Measurements from ENCODE around the gene IGFALS.
A peak's percentile ranks its signal among the peaks of the same experiment; 100 is the strongest.

The IGFALS gene

DNA sequence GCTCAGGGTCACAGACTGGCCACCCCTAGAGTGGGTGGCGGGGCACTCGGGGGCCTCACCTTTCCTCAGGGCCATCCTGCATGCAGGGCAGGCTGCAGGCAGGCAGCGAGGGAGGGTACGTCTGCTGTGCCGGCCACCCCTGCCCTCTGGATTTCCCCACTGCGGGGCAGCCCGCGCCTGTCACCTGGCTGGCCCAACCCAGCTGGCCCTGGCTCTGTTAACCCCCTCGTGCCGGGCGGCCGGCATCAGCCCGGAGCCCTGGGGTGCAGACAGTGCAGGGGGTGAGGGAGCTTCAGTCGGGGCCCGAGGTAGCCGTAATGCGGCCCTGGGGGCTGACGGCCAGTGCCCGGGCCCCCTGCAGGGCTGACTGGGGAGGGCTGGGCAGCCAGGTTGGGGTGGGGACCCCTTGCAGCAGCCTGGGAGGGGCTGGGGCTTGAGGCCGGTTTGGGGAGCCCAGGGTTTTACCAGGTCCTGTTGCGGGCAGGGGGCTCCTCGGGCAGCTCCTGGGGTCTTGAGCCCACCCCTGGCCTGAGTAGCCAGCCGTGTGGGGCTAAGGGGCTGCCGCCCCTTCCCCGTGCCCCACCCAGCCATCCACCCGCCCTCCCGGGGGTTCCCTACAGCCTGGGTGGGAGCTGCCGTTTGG lies at the start of gene IGFALS:
IGFALS (minus strand) TSS at position 128 of the 643 bp plus-strand sequence; CDS start at position 75, 53 bp downstream.
- Mint-ChIP-seq H3K36me3 (ENCODE audit: low read depth) (peaks cover 11% of the 10 kb centered on the region), H3K4me1 (no peaks in the 10 kb centered on the region), H3K27ac (peak within 1 kb of the TSS in 1 of 3 experiments; percentile 23), H3K4me3 (no peak within 1 kb of the TSS), H3K27me3 (ENCODE audit: low read depth) (no peaks in the 10 kb centered on the region), H3K9me3 (peaks cover 6% of the 10 kb centered on the region)
- TF ChIP-seq, protein P1, sequence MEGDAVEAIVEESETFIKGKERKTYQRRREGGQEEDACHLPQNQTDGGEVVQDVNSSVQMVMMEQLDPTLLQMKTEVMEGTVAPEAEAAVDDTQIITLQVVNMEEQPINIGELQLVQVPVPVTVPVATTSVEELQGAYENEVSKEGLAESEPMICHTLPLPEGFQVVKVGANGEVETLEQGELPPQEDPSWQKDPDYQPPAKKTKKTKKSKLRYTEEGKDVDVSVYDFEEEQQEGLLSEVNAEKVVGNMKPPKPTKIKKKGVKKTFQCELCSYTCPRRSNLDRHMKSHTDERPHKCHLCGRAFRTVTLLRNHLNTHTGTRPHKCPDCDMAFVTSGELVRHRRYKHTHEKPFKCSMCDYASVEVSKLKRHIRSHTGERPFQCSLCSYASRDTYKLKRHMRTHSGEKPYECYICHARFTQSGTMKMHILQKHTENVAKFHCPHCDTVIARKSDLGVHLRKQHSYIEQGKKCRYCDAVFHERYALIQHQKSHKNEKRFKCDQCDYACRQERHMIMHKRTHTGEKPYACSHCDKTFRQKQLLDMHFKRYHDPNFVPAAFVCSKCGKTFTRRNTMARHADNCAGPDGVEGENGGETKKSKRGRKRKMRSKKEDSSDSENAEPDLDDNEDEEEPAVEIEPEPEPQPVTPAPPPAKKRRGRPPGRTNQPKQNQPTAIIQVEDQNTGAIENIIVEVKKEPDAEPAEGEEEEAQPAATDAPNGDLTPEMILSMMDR (IDR thresholded peaks at IDR 0.05; ENCODE audit: unreplicated experiment in 3 of 3): no peak

DNA sequence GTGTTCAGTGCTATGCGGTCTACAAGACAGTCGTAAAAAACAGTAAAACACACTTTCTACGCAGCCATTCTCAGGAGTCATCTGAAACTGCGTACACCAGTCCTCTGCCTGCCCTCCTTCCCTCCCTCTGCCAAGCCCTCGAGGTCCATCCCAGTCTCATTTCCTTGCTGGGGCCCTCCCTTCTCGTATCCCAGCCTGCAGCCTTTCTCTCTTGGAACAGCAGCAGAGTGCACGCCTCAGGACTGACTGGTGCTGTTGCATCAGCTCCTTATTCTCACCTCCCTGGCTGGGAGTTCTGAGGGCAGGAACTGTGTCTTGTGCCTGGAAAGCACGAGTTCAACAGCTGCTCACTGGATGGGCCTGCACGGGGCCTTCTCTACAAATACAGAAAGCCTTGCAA lies 46.0 kb upstream of the IGFALS start:
- Mint-ChIP-seq H3K4me3 (no peak overlapping the region), H3K36me3 (ENCODE audit: low read depth) (no peaks in the 10 kb centered on the region), H3K27me3 (ENCODE audit: low read depth) (no peaks in the 10 kb centered on the region), H3K4me1 (no peaks in the 10 kb centered on the region), H3K27ac (no peak overlapping the region), H3K9me3 (no peaks in the 10 kb centered on the region)
- TF ChIP-seq, protein P1 (IDR thresholded peaks at IDR 0.05; ENCODE audit: unreplicated experiment in 3 of 3): no peak

DNA sequence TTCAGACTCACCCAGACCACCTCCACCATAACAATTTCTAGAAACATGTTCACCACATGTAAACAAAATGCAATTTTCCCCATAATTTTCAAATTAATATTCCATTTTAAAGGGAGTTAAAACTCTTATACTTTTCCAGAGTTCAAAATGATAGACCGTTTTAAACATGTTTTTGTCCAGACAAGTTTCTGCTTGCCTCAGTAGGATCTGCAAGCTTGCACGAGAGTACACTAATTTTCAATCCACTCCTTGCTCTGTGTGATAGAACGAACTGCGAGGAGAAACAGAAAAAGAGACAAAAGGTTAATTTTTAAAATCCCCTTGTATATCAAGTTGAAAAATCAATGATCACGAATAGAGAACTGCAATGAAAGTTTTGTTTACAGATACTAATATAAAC lies 40.6 kb upstream of the IGFALS start:
- TF ChIP-seq, protein P1 (IDR thresholded peaks at IDR 0.05; ENCODE audit: unreplicated experiment in 3 of 3): no peak
- H3K27ac Mint-ChIP-seq: no peak overlapping the region

DNA sequence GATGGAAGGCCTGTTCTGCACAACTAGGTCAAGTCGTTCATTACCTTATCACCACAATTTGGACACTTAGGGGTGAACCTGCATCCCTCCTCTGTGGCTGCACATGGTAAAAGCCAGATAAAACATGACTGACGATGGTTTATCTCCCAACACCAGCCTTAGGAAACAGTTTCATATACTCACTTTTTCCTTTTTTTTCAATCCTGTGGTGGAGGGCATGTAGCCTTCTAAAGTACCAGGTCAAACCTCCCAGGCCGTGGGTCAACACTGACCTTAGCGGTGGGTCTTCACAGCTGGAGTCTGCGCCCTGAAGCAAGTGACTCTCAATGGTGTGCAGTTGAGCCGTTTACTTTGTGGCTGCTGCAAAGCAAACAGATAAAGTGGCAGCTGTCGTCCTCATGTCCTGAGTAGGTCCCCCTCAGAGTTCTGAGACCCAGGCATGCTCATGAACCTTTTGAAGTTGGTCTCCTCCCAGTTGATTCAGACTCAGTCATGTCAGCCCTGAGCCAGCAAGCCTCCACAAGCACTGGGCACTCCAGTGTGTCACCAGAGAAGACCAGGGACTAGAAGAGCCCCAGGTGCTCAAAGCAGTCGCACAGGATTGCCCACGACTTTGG lies 39.4 kb upstream of the IGFALS start:
- Mint-ChIP-seq H3K9me3 (no peaks in the 10 kb centered on the region), H3K27ac (no peak overlapping the region), H3K4me3 (peak overlapping the region in 1 of 3 experiments; percentile 22), H3K4me1 (peaks cover 9% of the 10 kb centered on the region), H3K27me3 (ENCODE audit: low read depth) (no peaks in the 10 kb centered on the region), H3K36me3 (ENCODE audit: low read depth) (peaks cover 15% of the 10 kb centered on the region)
- TF ChIP-seq, protein P1 (IDR thresholded peaks at IDR 0.05; ENCODE audit: unreplicated experiment in 3 of 3): no peak

More for the DNA sequence above, 40.6 kb upstream of the IGFALS start:
- Mint-ChIP-seq H3K36me3 (ENCODE audit: low read depth) (peaks cover 13% of the 10 kb centered on the region), H3K9me3 (no peaks in the 10 kb centered on the region), H3K4me3 (no peak overlapping the region), H3K27me3 (ENCODE audit: low read depth) (no peaks in the 10 kb centered on the region), H3K4me1 (peaks cover 3% of the 10 kb centered on the region)

DNA sequence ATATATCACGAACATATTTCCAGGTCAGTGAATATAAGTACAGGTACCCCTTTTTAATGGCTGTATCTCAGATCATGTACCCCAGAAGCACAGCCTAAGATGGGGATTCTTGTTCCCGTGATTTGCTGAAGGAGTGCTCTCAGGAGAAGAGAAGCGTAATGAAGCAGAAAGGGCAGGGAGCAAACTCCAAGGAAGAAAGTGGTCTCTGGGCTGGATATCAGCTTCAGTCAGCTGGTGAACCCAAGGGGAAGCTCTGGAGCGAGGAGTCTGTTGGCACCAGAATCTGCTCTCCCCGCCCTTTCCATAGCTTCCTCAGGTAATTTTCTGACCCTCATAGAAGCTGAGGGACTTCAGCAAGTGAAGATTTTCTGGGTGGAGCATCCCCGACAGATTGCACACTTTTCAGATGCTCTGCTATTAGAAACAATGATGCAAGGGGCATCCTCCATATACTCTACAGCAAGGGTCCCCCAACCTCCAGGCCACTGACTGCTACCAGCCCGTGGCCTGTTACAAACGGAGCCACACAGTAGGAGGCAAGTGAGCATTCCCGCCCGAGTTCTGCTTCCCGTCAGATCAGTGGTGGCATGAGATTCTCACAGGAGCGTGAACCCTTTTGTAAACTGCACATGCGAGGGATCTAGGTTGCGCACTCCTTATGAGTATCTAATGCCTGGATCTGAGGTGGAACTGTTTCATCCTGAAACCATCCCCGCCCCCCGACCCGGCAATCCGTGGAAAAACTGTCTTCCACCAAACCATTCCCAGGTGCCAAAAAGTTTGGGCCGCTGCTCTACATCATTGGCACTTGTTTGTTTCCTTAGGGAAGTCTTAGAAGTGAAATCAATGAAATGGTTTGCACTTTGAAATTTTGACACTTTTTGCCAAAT lies 37.9 kb upstream of the IGFALS start:
- H3K9me3 Mint-ChIP-seq: no peaks in the 10 kb centered on the region
- peak overlapping the region in 2 of 3 experiments; percentile 11 to 33 for H3K27ac Mint-ChIP-seq
- TF ChIP-seq, protein P1 (IDR thresholded peaks at IDR 0.05; ENCODE audit: unreplicated experiment in 3 of 3): no peak
- peaks cover 15% of the 10 kb centered on the region for H3K36me3 Mint-ChIP-seq (ENCODE audit: low read depth)
- H3K27me3 Mint-ChIP-seq (ENCODE audit: low read depth): peaks cover 3% of the 10 kb centered on the region
- H3K4me3 Mint-ChIP-seq: peak overlapping the region in 2 of 3 experiments; percentile 40 to 61
- H3K4me1 Mint-ChIP-seq: peaks cover 18% of the 10 kb centered on the region
